Fibroblast of mammary gland (primary cell): Measurements from ENCODE around the gene RIOK2.
"Not testable (repeated sequence)": the region's sequence is repeated elsewhere in the genome, so short reads cannot be mapped to it uniquely, and the experiment has no call there.

Experiments used
- DNase-seq: peaks from one replicate; pipeline ENCODE4 v3.0.0-alpha.2; 2010; ENCODE audit warnings: low read depth
- H3K4me3 ChIP-seq: 2 replicates; pipeline ENCODE4 v1.5.1; 2011; ENCODE audit warnings: low read depth, mild to moderate bottlenecking, low read length, moderate library complexity; ENCODE audit not compliant: control insufficient read depth
- TF ChIP-seq, protein P1 (sequence below): conservative IDR thresholded peaks from 2 replicates; pipeline ENCODE4 v1.5.1; 2011; ENCODE audit warnings: low read depth, low read length, inconsistent platforms; ENCODE audit not compliant: control insufficient read depth, insufficient read depth

The RIOK2 gene

DNA sequence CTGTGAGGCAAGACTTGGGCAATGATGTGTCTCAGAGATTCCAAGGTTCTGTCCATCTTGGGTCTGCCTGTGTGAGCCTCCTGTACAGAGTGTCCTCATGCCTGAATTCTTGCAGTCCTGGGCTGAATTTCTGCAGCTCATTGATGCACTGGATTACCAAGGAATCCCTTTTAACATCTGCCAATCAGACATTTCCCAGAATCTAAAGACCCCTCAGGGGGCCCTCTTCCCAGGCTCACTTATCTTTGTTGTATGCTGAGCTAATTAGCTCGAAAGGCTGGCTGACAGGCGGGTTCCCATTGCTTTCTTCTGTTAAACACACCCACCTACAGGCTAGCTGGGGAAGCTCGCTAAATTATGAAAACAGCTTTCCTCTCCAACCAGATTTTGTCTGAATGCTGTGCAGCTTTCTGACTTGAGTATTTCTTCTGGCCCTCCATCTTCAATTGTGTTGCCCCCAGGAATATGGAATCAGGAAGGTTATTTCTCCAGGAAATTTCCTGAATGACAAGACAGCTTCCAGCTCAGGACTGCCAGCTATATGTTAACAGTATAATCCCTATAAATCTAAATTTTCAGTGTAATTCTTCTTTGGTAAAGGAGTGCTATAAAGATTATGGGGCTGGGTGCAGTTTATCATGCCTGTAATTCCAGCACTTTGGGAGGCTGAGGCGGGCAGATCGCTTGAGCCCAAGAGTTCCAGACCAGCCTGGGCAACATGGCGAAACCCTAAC, 40.4 kb downstream of the RIOK2 start, which contains the start of gene LIX1:
Gene LIX1, minus strand, starts transcription at position 91 of the 734 bp plus-strand sequence. Its CDS starts 35 bp downstream, at position 56.
- peak; percentile 50 for DNase-seq
- TF ChIP-seq, protein P1, sequence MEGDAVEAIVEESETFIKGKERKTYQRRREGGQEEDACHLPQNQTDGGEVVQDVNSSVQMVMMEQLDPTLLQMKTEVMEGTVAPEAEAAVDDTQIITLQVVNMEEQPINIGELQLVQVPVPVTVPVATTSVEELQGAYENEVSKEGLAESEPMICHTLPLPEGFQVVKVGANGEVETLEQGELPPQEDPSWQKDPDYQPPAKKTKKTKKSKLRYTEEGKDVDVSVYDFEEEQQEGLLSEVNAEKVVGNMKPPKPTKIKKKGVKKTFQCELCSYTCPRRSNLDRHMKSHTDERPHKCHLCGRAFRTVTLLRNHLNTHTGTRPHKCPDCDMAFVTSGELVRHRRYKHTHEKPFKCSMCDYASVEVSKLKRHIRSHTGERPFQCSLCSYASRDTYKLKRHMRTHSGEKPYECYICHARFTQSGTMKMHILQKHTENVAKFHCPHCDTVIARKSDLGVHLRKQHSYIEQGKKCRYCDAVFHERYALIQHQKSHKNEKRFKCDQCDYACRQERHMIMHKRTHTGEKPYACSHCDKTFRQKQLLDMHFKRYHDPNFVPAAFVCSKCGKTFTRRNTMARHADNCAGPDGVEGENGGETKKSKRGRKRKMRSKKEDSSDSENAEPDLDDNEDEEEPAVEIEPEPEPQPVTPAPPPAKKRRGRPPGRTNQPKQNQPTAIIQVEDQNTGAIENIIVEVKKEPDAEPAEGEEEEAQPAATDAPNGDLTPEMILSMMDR: peak; percentile 68
- H3K4me3 ChIP-seq: no peak within 1 kb of the TSS

DNA sequence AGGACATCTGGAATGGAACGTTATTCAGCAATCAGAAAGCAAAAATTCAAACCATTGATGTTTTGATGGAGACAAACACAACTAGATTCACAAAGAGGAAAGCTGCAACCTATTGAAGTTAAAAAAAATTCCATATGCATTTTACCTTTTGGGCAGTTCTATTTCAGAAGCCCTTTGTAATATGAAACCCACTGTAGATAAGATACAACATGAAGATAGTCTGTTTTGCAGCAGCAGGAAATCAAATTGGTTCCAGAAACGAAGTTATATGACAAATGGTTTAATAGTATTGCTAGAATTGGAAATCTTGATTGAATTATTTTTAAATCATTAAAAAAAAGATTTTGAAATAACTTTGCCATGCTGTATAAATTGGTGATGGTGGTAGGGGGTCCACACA, 41.5 kb downstream of the RIOK2 start:
- no peak for DNase-seq
- H3K4me3 ChIP-seq: no peak overlapping the region
- TF ChIP-seq, protein P1: no peak

DNA sequence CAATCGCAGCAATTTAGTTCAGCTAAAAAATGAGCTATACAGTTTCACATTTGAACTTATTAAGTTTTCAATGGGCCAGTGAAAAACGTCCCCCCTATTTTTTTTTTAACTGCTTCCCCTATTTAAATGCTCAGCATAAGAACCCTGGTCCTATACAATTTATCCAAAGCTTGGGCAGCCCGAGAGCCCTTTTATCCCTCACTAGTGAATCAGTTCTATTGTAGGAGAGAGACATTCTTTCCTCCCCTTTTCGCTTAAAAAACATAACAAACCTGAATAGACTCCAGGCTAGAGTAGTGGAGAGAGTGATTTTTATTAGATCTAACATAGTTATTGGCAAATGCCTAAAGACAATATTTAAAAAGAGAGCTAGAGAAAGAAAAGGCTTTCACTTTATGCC, 42.0 kb downstream of the RIOK2 start:
- no peak for DNase-seq
- TF ChIP-seq, protein P1: no peak
- H3K4me3 ChIP-seq: no peak overlapping the region

DNA sequence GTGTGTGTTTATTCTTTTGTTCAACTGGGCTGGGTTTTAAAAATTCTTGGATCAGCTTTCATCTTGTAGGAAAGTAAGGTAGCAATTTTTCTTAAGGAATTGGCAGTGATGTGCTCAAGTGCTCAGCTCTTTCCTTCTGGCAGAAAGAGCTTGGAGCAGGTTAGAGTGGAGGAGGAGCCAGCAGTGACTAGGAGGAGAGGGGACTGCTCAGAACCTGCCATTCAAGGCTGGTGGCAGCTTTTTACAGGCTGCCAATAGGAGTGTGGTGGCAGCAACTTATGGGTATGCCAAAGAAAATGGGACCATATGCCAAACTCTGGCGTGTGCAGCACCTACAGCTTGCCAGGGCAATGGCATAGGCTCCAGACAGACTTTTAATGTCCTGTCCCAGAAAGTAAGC, 42.8 kb downstream of the RIOK2 start:
- not testable (repeated sequence) for DNase-seq, H3K4me3 ChIP-seq

DNA sequence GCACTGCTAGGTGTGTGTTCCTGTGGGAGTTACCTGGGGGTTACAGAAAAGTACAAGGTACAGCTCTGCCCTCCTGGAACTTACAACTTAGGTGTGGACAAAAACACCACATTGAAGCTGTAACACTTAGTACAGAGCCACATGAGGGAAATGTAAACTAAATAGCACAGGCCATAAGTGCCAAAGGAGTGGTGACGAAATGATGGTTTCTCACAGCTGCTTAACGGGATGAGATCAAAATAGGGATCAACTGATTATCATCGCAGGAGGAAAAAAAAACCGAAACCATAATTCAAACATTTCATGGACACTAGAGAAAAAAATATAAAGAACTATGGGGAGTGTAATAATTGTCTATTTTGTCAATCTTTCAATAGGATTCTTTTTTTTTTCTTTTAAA, 46.6 kb downstream of the RIOK2 start:
- no peak overlapping the region for H3K4me3 ChIP-seq
- DNase-seq: no peak
- TF ChIP-seq, protein P1: no peak

DNA sequence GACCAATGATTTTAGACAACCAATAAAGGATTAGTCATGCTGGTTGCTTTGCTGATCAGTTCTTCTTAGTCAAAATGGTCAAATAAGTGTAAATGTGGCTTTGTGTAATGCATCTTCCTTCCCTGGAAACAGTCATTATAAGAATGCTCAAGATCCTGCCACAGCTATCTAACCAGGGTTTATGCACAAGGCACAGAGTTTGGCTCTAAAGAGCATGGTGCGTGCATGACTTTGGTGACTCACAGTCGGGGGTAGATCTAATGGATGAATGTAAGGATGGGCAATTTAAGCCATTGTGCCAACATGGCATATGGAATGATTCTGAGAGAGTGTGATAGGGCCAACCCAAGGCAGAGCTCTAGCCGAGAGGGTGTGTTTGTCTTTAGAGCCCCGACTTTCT, 47.2 kb downstream of the RIOK2 start:
- no peak overlapping the region for H3K4me3 ChIP-seq
- no peak for DNase-seq
- TF ChIP-seq, protein P1: no peak

DNA sequence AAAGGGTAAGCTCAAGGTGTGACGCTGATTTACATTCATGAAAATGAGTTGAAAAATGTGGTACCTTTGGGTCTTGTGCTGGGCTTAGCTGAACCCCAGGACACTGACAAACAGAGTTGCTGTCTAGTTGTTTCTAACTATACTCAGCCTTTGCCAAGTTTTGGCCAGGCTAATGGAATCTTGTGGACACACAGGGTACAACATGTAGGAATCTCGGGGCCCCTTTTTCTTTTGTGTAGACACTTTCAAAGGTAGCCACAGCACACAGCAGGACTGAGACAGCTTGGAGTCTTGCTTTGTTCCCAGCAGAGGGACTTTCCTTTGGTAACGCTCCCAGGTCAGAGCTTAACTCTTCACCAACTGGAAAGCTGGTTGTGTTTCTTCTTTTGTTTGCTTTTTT, 48.4 kb downstream of the RIOK2 start:
- no peak for DNase-seq
- TF ChIP-seq, protein P1: no peak
- no peak overlapping the region for H3K4me3 ChIP-seq
